Parathyroid adenoma (tissue), 2 donors: ENCODE data around the gene TMEM108.

Experiments
- H2AFZ ChIP-seq: fragments of 300-600 bp; sonication (generic); one replicate; pipeline ENCODE4 v1.7.0; 2017; ENCODE audit warnings: antibody characterized with exemption, mild to moderate bottlenecking
- H3K27ac ChIP-seq: fragments of 300-600 bp; sonication (generic); one replicate; pipeline ENCODE4 v1.7.0; 2017
- H3K27me3 ChIP-seq: fragments of 300-600 bp; sonication (generic); one replicate; pipeline ENCODE4 v1.7.0; 2017; ENCODE audit warnings: low read length; ENCODE audit not compliant: control insufficient read depth, insufficient read depth
- H3K36me3 ChIP-seq: fragments of 300-600 bp; sonication (generic); one replicate; pipeline ENCODE4 v1.7.0; 2017; ENCODE audit warnings: low read length; ENCODE audit not compliant: control insufficient read depth, insufficient read depth
- H3K4me1 ChIP-seq: fragments of 300-600 bp; sonication (generic); one replicate; pipeline ENCODE4 v1.7.0; 2017; ENCODE audit warnings: control low read depth
- H3K4me2 ChIP-seq: fragments of 300-600 bp; sonication (generic); one replicate; pipeline ENCODE4 v1.7.0; 2017; ENCODE audit warnings: low read length
- H3K4me3 ChIP-seq: fragments of 300-600 bp; sonication (generic); one replicate; pipeline ENCODE4 v1.7.0; 2017; ENCODE audit warnings: low read depth, low read length
- H3K79me2 ChIP-seq: fragments of 300-600 bp; sonication (generic); one replicate; pipeline ENCODE4 v1.7.0; 2017; ENCODE audit warnings: control low read depth
- H3K9ac ChIP-seq: fragments of 300-600 bp; sonication (generic); one replicate; pipeline ENCODE4 v1.7.0; 2017; ENCODE audit warnings: mild to moderate bottlenecking
- H3K9me3 ChIP-seq: fragments of 300-600 bp; sonication (generic); one replicate; pipeline ENCODE4 v1.7.0; 2017; ENCODE audit warnings: low read length; ENCODE audit not compliant: control insufficient read depth
- CTCF ChIP-seq: fragments of 300-600 bp; sonication (generic); IDR thresholded peaks from one replicate; pipeline ENCODE4 v1.7.0; 2017; ENCODE audit warnings: antibody characterized with exemption, mild to moderate bottlenecking
- donor health status: primary hyperparathyroidism.

Gene TMEM108

GRCh38 chr3:133117342-133117741 is 79.2 kb downstream of the TMEM108 start:
- H3K9me3 ChIP-seq: no peaks in the 10 kb centered on the region

GRCh38 chr3:133119176-133119575 is 81.0 kb downstream of the TMEM108 start:
- no peak overlapping the region for H3K27ac ChIP-seq
- H3K4me3 ChIP-seq: no peak overlapping the region
- no peak overlapping the region for H3K4me2 ChIP-seq
- H3K4me1 ChIP-seq: no peaks in the 10 kb centered on the region
- no peaks in the 10 kb centered on the region for H3K9me3 ChIP-seq
- no peaks in the 10 kb centered on the region for H3K79me2 ChIP-seq
- TF ChIP-seq CTCF: no peak
- H3K9ac ChIP-seq: no peak overlapping the region
- H3K36me3 ChIP-seq: no peaks in the 10 kb centered on the region
- H2AFZ ChIP-seq: no peak overlapping the region
- no peaks in the 10 kb centered on the region for H3K27me3 ChIP-seq

More at GRCh38 chr3:133117342-133117741, 79.2 kb downstream of the TMEM108 start:
- TF ChIP-seq CTCF: no peak
- no peaks in the 10 kb centered on the region for H3K4me1 ChIP-seq
- H3K27me3 ChIP-seq: no peaks in the 10 kb centered on the region
- H3K79me2 ChIP-seq: no peaks in the 10 kb centered on the region
- no peak overlapping the region for H3K4me2 ChIP-seq
- no peak overlapping the region for H3K4me3 ChIP-seq
- H2AFZ ChIP-seq: no peak overlapping the region
- no peak overlapping the region for H3K9ac ChIP-seq
- no peaks in the 10 kb centered on the region for H3K36me3 ChIP-seq
- H3K27ac ChIP-seq: no peak overlapping the region

- Histone ChIP-seq H3K27me3 (no peaks in the 10 kb centered on the region), H3K9ac (no peak overlapping the region), H3K79me2 (no peaks in the 10 kb centered on the region), H2AFZ (no peak overlapping the region), H3K4me1 (no peaks in the 10 kb centered on the region), H3K4me2 (no peak overlapping the region), H3K4me3 (no peak overlapping the region), H3K36me3 (no peaks in the 10 kb centered on the region), H3K27ac (no peak overlapping the region), H3K9me3 (no peaks in the 10 kb centered on the region)
- no peak for TF ChIP-seq CTCF
Observed at GRCh38 chr3:133121450-133121849, 83.3 kb downstream of the TMEM108 start.

- Histone ChIP-seq H3K79me2 (no peaks in the 10 kb centered on the region), H3K27ac (no peak overlapping the region), H3K9ac (no peak overlapping the region)
Observed at GRCh38 chr3:133123636-133124035, 85.4 kb downstream of the TMEM108 start.

More at GRCh38 chr3:133123636-133124035, 85.4 kb downstream of the TMEM108 start:
- no peak overlapping the region for H2AFZ ChIP-seq
- H3K4me1 ChIP-seq: no peaks in the 10 kb centered on the region
- TF ChIP-seq CTCF: no peak
- H3K27me3 ChIP-seq: no peaks in the 10 kb centered on the region
- H3K36me3 ChIP-seq: no peaks in the 10 kb centered on the region
- H3K4me3 ChIP-seq: no peak overlapping the region
- no peaks in the 10 kb centered on the region for H3K9me3 ChIP-seq
- H3K4me2 ChIP-seq: no peak overlapping the region
